OCI-LY1 (cell line): Measurements from ENCODE around the gene VMP1.

Source experiments
- EZH2 ChIP-seq: fragments of 200-600 bp; sonication (generic), shearing (Covaris generic); IDR thresholded peaks from 2 replicates; pipeline ENCODE4 v1.8.0; 2017; ENCODE audit warnings: borderline replicate concordance, mixed run types, mild to moderate bottlenecking, antibody characterized with exemption, low read length, moderate library complexity, mixed read lengths
- TF ChIP-seq, protein P1 (sequence below): fragments of 200-600 bp; sonication (generic), shearing (Covaris generic); IDR thresholded peaks from 2 replicates; pipeline ENCODE4 v1.5.1; 2017; ENCODE audit warnings: mild to moderate bottlenecking, antibody characterized with exemption, low read length, moderate library complexity, mixed read lengths

DNA sequence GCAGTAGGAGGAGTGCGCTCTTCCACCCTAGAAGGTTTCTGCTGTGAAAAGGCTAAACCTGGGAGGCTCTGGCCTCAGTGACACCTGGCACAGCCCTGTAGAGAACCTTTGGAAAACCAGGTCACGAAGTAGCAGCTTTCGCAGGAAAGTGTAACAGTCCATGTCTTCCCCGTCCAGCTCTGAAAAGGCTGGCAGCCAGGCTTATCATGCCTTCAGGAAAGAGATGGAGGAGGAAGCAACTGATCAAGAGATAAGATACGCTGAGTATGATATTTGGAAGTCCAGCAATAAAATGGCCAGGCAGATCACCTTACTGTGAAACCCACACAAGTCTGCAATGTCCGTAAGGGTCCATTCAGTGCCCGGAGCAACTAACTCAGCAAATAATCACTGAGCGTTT is 163.0 kb downstream of the VMP1 start:
- TF ChIP-seq, protein P1, sequence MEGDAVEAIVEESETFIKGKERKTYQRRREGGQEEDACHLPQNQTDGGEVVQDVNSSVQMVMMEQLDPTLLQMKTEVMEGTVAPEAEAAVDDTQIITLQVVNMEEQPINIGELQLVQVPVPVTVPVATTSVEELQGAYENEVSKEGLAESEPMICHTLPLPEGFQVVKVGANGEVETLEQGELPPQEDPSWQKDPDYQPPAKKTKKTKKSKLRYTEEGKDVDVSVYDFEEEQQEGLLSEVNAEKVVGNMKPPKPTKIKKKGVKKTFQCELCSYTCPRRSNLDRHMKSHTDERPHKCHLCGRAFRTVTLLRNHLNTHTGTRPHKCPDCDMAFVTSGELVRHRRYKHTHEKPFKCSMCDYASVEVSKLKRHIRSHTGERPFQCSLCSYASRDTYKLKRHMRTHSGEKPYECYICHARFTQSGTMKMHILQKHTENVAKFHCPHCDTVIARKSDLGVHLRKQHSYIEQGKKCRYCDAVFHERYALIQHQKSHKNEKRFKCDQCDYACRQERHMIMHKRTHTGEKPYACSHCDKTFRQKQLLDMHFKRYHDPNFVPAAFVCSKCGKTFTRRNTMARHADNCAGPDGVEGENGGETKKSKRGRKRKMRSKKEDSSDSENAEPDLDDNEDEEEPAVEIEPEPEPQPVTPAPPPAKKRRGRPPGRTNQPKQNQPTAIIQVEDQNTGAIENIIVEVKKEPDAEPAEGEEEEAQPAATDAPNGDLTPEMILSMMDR, result no peak
- no peak for TF ChIP-seq EZH2
